ENCODE measurements around the gene ARHGEF12.

Gene ARHGEF12

DNA sequence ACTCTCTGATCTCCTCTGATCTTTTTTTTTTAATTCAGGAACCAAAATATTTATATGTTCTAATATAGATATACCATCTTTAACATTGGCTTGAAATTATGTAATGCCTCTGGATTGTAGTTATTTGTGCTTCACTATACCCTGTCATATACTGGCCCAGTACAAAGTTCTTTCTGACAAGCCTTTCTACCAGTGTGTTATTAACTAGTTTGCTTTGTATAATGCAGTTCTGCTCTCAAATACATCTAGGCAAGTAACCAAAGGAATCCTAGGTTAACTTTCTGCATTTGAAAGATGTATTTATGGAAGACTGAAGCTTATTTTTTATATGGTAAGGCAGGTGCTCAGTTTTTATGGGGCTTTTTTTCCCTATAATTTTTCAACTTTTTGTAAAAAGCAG is 36.1 kb downstream of the ARHGEF12 start:
- no peak overlapping the region for H3K27ac ChIP-seq
- TF ChIP-seq ZFX (IDR thresholded peaks at IDR 0.05; ENCODE audit: borderline replicate concordance) = no peak
- TF ChIP-seq, protein P1, sequence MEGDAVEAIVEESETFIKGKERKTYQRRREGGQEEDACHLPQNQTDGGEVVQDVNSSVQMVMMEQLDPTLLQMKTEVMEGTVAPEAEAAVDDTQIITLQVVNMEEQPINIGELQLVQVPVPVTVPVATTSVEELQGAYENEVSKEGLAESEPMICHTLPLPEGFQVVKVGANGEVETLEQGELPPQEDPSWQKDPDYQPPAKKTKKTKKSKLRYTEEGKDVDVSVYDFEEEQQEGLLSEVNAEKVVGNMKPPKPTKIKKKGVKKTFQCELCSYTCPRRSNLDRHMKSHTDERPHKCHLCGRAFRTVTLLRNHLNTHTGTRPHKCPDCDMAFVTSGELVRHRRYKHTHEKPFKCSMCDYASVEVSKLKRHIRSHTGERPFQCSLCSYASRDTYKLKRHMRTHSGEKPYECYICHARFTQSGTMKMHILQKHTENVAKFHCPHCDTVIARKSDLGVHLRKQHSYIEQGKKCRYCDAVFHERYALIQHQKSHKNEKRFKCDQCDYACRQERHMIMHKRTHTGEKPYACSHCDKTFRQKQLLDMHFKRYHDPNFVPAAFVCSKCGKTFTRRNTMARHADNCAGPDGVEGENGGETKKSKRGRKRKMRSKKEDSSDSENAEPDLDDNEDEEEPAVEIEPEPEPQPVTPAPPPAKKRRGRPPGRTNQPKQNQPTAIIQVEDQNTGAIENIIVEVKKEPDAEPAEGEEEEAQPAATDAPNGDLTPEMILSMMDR (IDR thresholded peaks at IDR 0.05) = no peak

DNA sequence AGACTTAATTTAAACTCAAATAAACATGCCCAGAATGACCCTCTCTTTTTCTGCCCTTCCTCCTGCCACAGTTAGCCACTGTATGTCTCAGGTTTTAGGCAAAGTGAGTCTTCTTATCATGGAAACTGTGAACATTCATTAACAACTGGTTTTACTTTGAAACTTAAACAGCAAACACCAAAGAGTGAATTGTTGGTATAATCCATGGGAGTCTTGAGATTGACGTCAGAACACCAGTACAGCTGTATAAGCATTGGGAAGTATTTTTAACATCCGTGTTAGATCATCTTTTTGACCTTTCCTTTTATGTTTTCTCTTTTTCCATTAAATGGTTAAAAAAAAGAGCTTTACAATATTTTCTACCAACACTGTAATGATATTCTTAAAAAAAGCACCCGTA is 38.9 kb downstream of the ARHGEF12 start:
- no peak overlapping the region for H3K27ac ChIP-seq
- TF ChIP-seq, protein P1 (IDR thresholded peaks at IDR 0.05) = no peak
- no peak for TF ChIP-seq ZFX (IDR thresholded peaks at IDR 0.05; ENCODE audit: borderline replicate concordance)

DNA sequence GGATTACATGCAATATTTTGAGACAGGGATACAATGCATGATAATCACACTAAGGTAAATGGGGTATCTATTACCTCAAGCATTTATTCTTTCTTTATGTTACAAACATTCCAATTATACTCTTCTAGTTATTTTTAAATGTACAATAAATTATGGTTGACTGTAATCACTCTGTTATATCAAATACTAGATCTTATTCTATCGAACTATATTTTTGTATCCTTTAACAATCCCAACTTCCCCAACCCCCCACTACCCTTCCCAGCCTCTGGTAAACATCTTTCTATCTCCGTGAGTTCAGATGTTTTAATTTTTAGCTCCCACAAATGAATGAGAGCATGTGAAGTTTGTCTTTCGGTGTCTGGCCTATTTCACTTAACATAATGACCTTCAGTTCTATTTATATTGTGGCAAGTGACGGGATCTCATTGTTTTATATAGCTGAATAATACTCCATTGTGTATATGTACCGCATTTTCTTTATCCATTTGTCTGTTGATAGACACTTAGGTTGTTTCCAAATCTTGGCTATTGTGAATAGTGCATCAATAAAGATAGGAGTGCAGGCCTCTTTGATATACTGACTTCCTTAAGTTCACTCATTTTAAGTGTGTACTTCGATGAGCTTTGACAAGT is 40.5 kb downstream of the ARHGEF12 start:
- H3K27ac ChIP-seq = no peak overlapping the region
- TF ChIP-seq, protein P1 (IDR thresholded peaks at IDR 0.05) = no peak
- no peak for TF ChIP-seq ZFX (IDR thresholded peaks at IDR 0.05; ENCODE audit: borderline replicate concordance)

DNA sequence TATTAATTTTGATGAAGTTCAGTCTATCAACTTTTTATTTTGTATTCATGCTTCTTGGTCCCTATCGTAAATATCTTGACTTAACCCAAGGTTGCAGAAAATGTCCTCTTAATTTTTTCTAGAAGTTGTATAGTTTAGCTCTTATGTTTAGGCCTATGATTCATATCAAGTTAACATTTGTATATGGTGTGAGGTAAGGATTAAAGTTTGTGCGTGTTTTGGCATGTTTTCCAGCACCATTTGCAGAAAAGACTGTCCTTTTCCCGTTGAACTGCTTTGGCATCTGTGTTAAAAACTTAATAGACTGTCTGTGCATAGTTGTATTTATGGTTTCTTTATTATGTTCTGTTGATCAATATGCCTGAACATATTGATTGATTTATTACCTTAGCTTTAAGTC is 42.3 kb downstream of the ARHGEF12 start:
- no peak overlapping the region for H3K27ac ChIP-seq
- no peak for TF ChIP-seq ZFX (IDR thresholded peaks at IDR 0.05; ENCODE audit: borderline replicate concordance)
- TF ChIP-seq, protein P1 (IDR thresholded peaks at IDR 0.05) = no peak

DNA sequence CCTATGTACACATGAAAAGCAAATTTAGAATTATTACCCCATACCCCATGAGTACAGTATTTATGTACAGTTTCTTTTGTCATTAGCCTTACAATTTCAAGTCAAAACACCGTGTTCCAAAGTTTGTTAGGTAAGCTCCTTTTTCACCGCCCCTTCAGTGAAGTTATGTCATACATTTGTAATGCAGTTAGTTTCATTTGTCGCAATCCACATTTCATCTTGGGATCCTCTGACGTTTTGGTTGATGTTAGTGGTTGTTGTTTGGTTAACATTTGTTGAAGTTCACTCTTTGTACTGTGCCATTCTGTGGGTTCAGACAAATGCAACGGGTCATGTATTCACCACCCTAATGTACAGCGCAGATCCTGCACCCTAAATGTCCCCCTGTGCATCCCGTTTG is 45.2 kb downstream of the ARHGEF12 start:
- no peak for TF ChIP-seq ZFX (IDR thresholded peaks at IDR 0.05; ENCODE audit: borderline replicate concordance)
- TF ChIP-seq, protein P1 (IDR thresholded peaks at IDR 0.05) = no peak
- H3K27ac ChIP-seq = no peak overlapping the region

DNA sequence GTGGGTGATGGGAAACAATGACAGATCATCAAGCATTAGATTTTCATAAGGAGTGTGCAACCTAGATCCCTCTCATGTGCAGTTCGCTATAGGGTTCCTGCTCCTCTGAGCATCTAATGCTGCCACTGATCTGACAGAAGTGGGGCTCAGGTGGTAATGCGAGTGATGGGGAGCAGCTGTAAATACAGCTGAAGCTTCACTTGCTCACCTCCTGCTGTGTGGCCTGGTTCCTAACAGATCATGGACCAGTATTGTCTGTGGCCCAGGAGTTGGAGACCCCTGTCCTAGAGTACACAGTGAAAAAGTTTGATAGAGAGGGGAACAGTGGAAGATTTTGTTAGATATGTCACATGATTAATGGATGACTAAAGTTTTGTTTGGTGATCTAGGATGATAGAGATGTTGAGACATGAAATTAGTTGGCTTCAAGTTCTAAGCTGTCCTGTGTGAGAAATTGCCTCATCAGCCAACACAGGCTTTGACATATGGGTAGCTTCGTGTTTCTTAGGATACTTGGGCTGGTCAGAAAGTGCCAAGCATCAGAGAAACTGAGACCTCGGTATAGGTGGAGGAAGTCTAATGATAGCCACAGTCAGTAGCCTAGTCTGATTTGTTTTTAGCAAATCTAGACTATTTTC is 47.4 kb downstream of the ARHGEF12 start:
- H3K27ac ChIP-seq = no peak overlapping the region

DNA sequence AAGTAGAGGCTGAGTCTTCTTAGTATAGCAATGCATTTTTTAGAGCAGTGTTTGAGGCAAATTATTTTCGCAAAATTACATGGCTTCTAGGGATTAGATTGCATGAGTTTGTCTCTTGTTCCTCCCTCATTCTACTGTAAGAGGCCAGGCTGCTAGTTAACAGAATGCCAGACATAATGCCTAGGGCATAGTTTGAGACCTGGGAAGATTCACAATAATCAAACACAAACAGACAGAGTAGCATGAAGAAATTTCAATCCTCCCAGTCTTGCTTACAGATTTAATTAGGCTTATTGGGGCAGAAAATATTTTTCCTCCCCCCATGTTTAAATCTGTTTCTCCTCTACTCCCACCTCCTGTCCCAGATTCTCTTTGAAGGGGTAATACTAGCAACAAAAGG is 48.3 kb downstream of the ARHGEF12 start:
- no peak overlapping the region for H3K27ac ChIP-seq
- TF ChIP-seq ZFX (IDR thresholded peaks at IDR 0.05; ENCODE audit: borderline replicate concordance) = no peak
- TF ChIP-seq, protein P1 (IDR thresholded peaks at IDR 0.05) = no peak

More for the DNA sequence above, 47.4 kb downstream of the ARHGEF12 start:
- no peak for TF ChIP-seq ZFX (IDR thresholded peaks at IDR 0.05; ENCODE audit: borderline replicate concordance)

Data from 22Rv1 (cell line).